Measurements from ENCODE around the gene RETREG1. TPM values are rescaled to one million over a fixed set of nuclear protein-coding genes. Genes with fewer than 3 reads are reported as not detected.

The RETREG1 gene
- 10 to 100 TPM; 17.7 to 23.3 TPM for total RNA-seq

DNA sequence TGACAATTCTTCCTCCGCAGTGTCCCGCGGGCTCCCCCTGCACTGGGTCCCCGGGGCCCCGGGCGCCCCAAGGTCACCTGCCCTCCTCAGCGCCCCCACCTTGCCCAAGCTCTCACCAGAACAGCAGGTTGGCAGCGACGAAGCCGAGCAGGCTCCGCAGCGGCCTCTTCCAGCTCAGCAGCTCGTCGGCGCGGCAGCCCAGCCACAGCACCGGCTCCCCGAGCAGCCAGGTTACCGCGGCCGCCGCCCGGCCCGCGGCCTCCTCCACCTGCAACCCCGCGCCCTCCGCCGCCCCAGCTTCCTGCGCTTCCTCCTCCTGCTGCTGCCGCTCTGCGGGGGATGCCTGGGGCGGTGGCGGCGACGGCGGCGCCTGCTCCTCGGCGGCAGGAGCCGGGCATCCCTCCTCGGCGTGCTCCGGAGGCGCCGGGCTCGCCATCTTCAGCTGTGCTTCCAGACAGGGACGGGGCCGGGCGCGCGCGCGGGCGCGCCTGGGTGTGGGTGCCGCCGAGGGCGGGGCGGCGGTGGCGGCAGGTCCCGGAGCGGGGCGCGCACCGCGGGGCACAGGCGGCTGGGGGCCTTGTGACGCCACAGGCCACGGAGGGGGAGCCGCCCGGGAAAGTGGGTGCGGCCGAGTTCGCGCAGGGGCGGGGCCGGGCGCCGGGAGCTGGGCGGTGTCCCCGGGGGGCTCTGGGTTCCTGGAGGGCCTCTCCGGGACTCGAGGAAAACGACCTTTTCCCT, at the start of gene RETREG1:
TSS of gene RETREG1 (minus strand) at position 462 of the 738 bp plus-strand sequence. CDS start at position 436, 26 bp downstream.
- DNase-seq (peak; percentile 90), ATAC-seq (peak; percentile 72)
- intact Hi-C loops (cut with DNase I, micrococcal nuclease) = loop anchor here (1.0 to 5.0 kb wide), 5 partner anchors 10 to 152 kb away; partner anchors contain the start of gene ZNF622 (in 2 of the 2)
- no peaks in the 10 kb centered on the region for H3K9me3 Mint-ChIP-seq (ENCODE audit: low read depth)
- peak within 1 kb of the TSS; percentile 94 for H3K27ac Mint-ChIP-seq
- POLR2A ChIA-PET = interaction anchor here (2.1 kb wide), 1 partner anchor 10 kb away, joined by 21 read pairs; no protein-coding TSS in a partner anchor
- peak within 1 kb of the TSS; percentile 98 for H3K4me3 Mint-ChIP-seq
- H3K4me1 Mint-ChIP-seq = peaks cover 28% of the 10 kb centered on the region
- no peaks in the 10 kb centered on the region for H3K27me3 Mint-ChIP-seq
- CTCF ChIA-PET = interaction anchor here (0.6 to 2.2 kb wide), 7 partner anchors 9 to 74 kb away, joined by 3 to 12 read pairs (median 3); no protein-coding TSS in a partner anchor
- H3K36me3 Mint-ChIP-seq (ENCODE audit: low read depth) = peaks cover 13% of the 10 kb centered on the region

DNA sequence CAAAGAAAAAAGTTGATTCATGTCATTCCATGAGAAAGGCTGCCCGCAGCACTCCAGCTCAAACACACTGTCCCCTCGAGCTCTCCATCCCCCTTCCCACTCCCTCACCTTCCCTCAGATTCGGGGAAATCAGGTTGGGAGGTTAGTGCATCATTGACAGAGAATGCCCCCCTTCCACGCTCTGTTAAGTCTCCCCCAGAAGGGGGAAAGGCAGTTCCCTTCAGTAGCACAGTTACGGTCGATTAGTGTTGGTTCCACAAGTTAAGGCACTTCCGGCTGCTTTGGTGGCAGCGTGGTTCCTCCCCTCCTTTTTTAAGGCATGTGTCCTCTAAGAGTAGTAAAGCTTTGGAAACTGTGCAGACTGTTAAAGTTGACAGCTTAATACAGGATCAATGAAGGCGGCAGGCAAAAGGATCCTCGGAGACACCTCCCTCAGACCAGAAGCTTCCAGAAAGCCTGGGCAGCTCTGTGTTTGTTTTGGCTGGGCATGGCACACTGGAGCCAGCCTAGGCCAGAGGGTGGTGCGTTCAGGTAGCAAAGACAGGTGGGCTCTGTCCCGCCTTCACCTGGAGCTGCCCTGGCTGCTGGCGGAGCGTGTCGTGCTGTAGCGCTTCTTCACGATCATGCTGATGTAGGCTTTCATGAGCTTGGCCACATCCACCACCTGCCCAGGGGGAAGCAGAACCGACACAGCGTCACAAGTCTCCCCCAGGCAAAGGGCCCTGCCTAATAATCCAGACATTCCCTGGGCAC, 49.5 kb upstream of the RETREG1 start:
- POLR2A ChIA-PET = no interaction called here
- DNase-seq (no peak), ATAC-seq (peak; percentile 42)
- H3K27me3 Mint-ChIP-seq = no peaks in the 10 kb centered on the region
- H3K4me1 Mint-ChIP-seq = peaks cover 3% of the 10 kb centered on the region
- H3K36me3 Mint-ChIP-seq (ENCODE audit: low read depth) = no peaks in the 10 kb centered on the region
- intact Hi-C loops (cut with DNase I, micrococcal nuclease) = loop anchor here (2.0 to 5.0 kb wide), 3 partner anchors 114 to 506 kb away; no protein-coding TSS in a partner anchor
- no peaks in the 10 kb centered on the region for H3K9me3 Mint-ChIP-seq (ENCODE audit: low read depth)
- no peak overlapping the region for H3K4me3 Mint-ChIP-seq
- CTCF ChIA-PET = interaction anchor here (0.7 to 4.0 kb wide), 13 partner anchors 9 to 182 kb away, joined by 3 to 16 read pairs (median 4); partner anchors contain the start of gene RETREG1
- no peak overlapping the region for H3K27ac Mint-ChIP-seq

DNA sequence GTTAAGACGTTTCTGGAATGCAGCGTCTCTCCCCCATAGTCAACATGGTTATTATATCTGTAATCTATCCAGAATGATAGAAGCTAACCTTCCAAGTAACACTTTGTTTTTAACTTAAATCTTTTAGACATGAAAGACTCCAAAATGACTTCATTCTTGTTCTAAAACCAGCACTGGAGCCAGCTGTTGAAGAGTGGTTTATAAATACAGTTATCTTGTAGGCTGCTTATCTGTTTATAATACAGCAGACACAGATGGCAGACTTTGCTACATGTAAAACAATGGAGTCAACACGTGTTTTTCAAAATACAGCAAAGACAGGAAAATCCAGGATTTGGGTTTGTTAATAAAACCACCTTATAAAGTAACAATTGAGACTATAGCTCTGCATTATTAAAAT, 48.8 kb upstream of the RETREG1 start:
- Mint-ChIP-seq H3K4me3 (no peak overlapping the region), H3K36me3 (ENCODE audit: low read depth) (no peaks in the 10 kb centered on the region), H3K9me3 (ENCODE audit: low read depth) (no peaks in the 10 kb centered on the region), H3K4me1 (peaks cover 3% of the 10 kb centered on the region), H3K27me3 (no peaks in the 10 kb centered on the region), H3K27ac (no peak overlapping the region)
- intact Hi-C loops (cut with DNase I, micrococcal nuclease) = loop anchor here (5.0 kb wide), 2 partner anchors 113 to 178 kb away; no protein-coding TSS in a partner anchor
- ATAC-seq (no peak), DNase-seq (no peak)
- POLR2A ChIA-PET = no interaction called here
- CTCF ChIA-PET = interaction anchor here (0.7 to 4.0 kb wide), 5 partner anchors 13 to 175 kb away, joined by 3 to 16 read pairs (median 4); no protein-coding TSS in a partner anchor

- H3K27me3 Mint-ChIP-seq = no peaks in the 10 kb centered on the region
- ATAC-seq (no peak), DNase-seq (no peak)
- H3K4me3 Mint-ChIP-seq = no peak overlapping the region
- CTCF ChIA-PET = interaction anchor here (1.1 to 1.4 kb wide), 2 partner anchors 17 to 209 kb away, joined by 3 read pairs; no protein-coding TSS in a partner anchor
- H3K27ac Mint-ChIP-seq = no peak overlapping the region
- POLR2A ChIA-PET = no interaction called here
- peaks cover 3% of the 10 kb centered on the region for H3K4me1 Mint-ChIP-seq
- intact Hi-C loops (cut with DNase I, micrococcal nuclease) = no loop called here
- H3K9me3 Mint-ChIP-seq (ENCODE audit: low read depth) = no peaks in the 10 kb centered on the region
- H3K36me3 Mint-ChIP-seq (ENCODE audit: low read depth) = no peaks in the 10 kb centered on the region
These were observed 47.6 kb upstream of the RETREG1 start for GRCh38 chr5:16664368-16664767.

DNA sequence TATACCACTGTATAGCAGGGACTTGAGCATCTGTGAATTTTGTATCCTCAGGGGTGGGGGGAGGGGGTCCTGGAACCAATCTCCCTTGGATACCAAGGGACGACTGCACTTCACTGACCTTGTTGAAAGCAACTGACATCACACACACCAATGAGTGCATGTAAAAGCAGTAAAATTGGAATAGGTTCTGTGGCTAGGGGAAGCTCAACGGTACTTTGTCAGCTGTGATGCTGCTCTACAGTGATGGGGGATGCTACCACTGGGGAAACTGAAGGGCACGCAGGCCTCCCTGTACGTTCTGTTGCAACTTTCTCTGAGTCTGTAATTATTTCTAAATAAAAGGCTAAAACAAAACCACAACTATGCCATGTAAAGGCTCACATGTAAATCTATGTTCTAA, 47.0 kb upstream of the RETREG1 start:
- H3K4me1 Mint-ChIP-seq = peaks cover 3% of the 10 kb centered on the region
- DNase-seq = no peak
- ChIA-PET CTCF (interaction anchor here (1.4 kb wide), 1 partner anchor 209 kb away, joined by 3 read pairs; no protein-coding TSS in a partner anchor), POLR2A (no interaction called here)
- H3K36me3 Mint-ChIP-seq (ENCODE audit: low read depth) = no peaks in the 10 kb centered on the region
- no peak overlapping the region for H3K4me3 Mint-ChIP-seq
- H3K9me3 Mint-ChIP-seq (ENCODE audit: low read depth) = no peaks in the 10 kb centered on the region
- H3K27ac Mint-ChIP-seq = no peak overlapping the region
- ATAC-seq = no peak
- intact Hi-C loops (cut with DNase I, micrococcal nuclease) = no loop called here
- no peaks in the 10 kb centered on the region for H3K27me3 Mint-ChIP-seq

GRCh38 chr5:16661713-16662112, 44.9 kb upstream of the RETREG1 start:
- intact Hi-C loops (cut with DNase I, micrococcal nuclease) = no loop called here

GRCh38 chr5:16660982-16661381, 44.2 kb upstream of the RETREG1 start:
- no peaks in the 10 kb centered on the region for H3K36me3 Mint-ChIP-seq (ENCODE audit: low read depth)
- ATAC-seq = no peak
- no peak for DNase-seq
- POLR2A ChIA-PET = no interaction called here
- CTCF ChIA-PET = no interaction called here
- H3K4me1 Mint-ChIP-seq = peaks cover 2% of the 10 kb centered on the region
- no peak overlapping the region for H3K4me3 Mint-ChIP-seq
- no peaks in the 10 kb centered on the region for H3K27me3 Mint-ChIP-seq
- intact Hi-C loops (cut with DNase I, micrococcal nuclease) = no loop called here
- no peak overlapping the region for H3K27ac Mint-ChIP-seq
- H3K9me3 Mint-ChIP-seq (ENCODE audit: low read depth) = no peaks in the 10 kb centered on the region

More at GRCh38 chr5:16661713-16662112, 44.9 kb upstream of the RETREG1 start:
- ATAC-seq (no peak), DNase-seq (no peak)
- H3K27ac Mint-ChIP-seq = no peak overlapping the region
- no peaks in the 10 kb centered on the region for H3K27me3 Mint-ChIP-seq
- POLR2A ChIA-PET = no interaction called here
- no peak overlapping the region for H3K4me3 Mint-ChIP-seq
- CTCF ChIA-PET = no interaction called here
- no peaks in the 10 kb centered on the region for H3K9me3 Mint-ChIP-seq (ENCODE audit: low read depth)
- no peaks in the 10 kb centered on the region for H3K36me3 Mint-ChIP-seq (ENCODE audit: low read depth)
- H3K4me1 Mint-ChIP-seq = peaks cover 4% of the 10 kb centered on the region

GRCh38 chr5:16659536-16659935, 42.7 kb upstream of the RETREG1 start:
- H3K36me3 Mint-ChIP-seq (ENCODE audit: low read depth) = no peaks in the 10 kb centered on the region
- H3K4me3 Mint-ChIP-seq = no peak overlapping the region
- peaks cover 9% of the 10 kb centered on the region for H3K4me1 Mint-ChIP-seq
- DNase-seq = no peak
- intact Hi-C loops (cut with DNase I, micrococcal nuclease) = loop anchor here in 1 of 2 experiments (5.0 kb wide), 1 partner anchor 42 kb away; the partner anchor contains the start of gene RETREG1
- no peaks in the 10 kb centered on the region for H3K27me3 Mint-ChIP-seq
- ChIA-PET CTCF (no interaction called here), POLR2A (no interaction called here)
- H3K27ac Mint-ChIP-seq = no peak overlapping the region
- ATAC-seq = no peak
- no peaks in the 10 kb centered on the region for H3K9me3 Mint-ChIP-seq (ENCODE audit: low read depth)

DNA sequence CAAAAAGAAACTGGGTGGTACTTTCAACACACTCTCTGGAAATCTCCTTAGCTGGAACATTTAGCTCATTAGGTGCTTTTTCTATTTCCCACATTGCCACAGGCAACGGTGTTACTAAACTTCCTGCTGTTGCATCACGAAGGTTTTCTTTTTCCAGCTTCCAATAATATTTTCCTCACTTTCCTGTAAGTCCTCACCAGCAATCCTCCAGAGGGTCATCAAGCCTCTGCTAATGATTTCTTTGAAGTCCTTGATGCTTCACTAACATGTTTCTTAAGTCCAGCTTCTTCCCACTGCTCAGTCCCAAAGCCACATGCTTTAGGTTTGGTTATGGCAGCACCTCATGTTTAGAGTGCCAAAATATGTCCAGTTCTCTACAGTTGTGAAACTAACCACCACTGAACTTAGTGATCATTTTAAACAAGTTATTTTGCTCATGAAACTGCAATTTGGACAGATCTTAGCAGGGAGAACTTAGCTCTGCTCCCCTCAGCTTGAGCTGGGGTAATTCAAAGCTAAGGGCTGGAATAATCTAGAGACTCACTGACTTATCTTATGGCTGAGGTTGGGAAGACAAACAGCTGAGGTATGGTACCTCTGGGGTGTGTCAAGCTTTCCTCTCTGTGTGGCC, 39.9 kb upstream of the RETREG1 start:
- H3K36me3 Mint-ChIP-seq (ENCODE audit: low read depth) = no peaks in the 10 kb centered on the region
- H3K27me3 Mint-ChIP-seq = no peaks in the 10 kb centered on the region
- ChIA-PET CTCF (interaction anchor here (0.6 to 1.3 kb wide), 3 partner anchors 16 to 758 kb away, joined by 3 to 6 read pairs (median 3); no protein-coding TSS in a partner anchor), POLR2A (no interaction called here)
- ATAC-seq (no peak), DNase-seq (no peak)
- peaks cover 12% of the 10 kb centered on the region for H3K4me1 Mint-ChIP-seq
- H3K4me3 Mint-ChIP-seq = no peak overlapping the region
- H3K9me3 Mint-ChIP-seq (ENCODE audit: low read depth) = no peaks in the 10 kb centered on the region
- intact Hi-C loops (cut with DNase I, micrococcal nuclease) = loop anchor here in 1 of 2 experiments (5.0 kb wide), 1 partner anchor 39 kb away; the partner anchor contains the start of gene RETREG1
- H3K27ac Mint-ChIP-seq = no peak overlapping the region

GRCh38 chr5:16654647-16655334, 38.0 kb upstream of the RETREG1 start:
- ChIA-PET CTCF (no interaction called here), POLR2A (no interaction called here)
- Mint-ChIP-seq H3K27me3 (no peaks in the 10 kb centered on the region), H3K4me1 (peaks cover 12% of the 10 kb centered on the region), H3K4me3 (no peak overlapping the region), H3K27ac (peak overlapping the region; percentile 38), H3K9me3 (ENCODE audit: low read depth) (no peaks in the 10 kb centered on the region), H3K36me3 (ENCODE audit: low read depth) (no peaks in the 10 kb centered on the region)
- no peak for DNase-seq
- intact Hi-C loops (cut with DNase I, micrococcal nuclease) = loop anchor here in 1 of 2 experiments (5.0 kb wide), 1 partner anchor 37 kb away; the partner anchor contains the start of gene RETREG1
- peak; percentile 99 for ATAC-seq

All from activated CD4-positive, alpha-beta T cell treated with anti-CD3 and anti-CD28 coated beads for 36 hours (primary cell).